ENCODE measurements around the gene TBC1D2B. TPM values are rescaled to one million over a fixed set of nuclear protein-coding genes. Genes with fewer than 3 reads are reported as not detected.

The TBC1D2B gene
- total RNA-seq, 4 donors from 2014 or later: 4.7 to 9.6 (median 8.1) TPM

- H3K4me3 ChIP-seq: no peak overlapping the region
- in situ Hi-C loops (cut with MboI; ENCODE audit: low sequenced_read_pairs in 4 of 4): loop anchor here in 2 of 4 donors (10.0 to 25.0 kb wide), 2 partner anchors 109 to 333 kb away; partner anchors contain the start of gene IREB2 (in 1 of the 2)
These were observed 26.6 kb upstream of the TBC1D2B start for GRCh38 chr15:78104119-78104479.

GRCh38 chr15:78103406-78104118 lies 26.1 kb upstream of the TBC1D2B start:
- Histone ChIP-seq H3K36me3 (no peaks in the 10 kb centered on the region), H3K4me1 (no peaks in the 10 kb centered on the region), H3K4me3 (no peak overlapping the region), H3K27me3 (no peaks in the 10 kb centered on the region), H3K9me3 (no peaks in the 10 kb centered on the region), H3K27ac (no peak overlapping the region)
- TF ChIP-seq POLR2A (IDR thresholded peaks at IDR 0.05) (no peak), CTCF (IDR thresholded peaks at IDR 0.05 in 4 of 5, conservative IDR thresholded peaks at IDR 0.05 in 1 of 5) (no peak)
- in situ Hi-C loops (cut with MboI; ENCODE audit: low sequenced_read_pairs in 4 of 4): loop anchor here in 2 of 4 donors (10.0 to 25.0 kb wide), 2 partner anchors 109 to 334 kb away; partner anchors contain the start of gene IREB2 (in 1 of the 2)
- intact Hi-C loops (cut with DNase I; ENCODE audit: low total_unique reads): no loop called here
- DNase-seq (no peak), ATAC-seq (no peak)

More at GRCh38 chr15:78104119-78104479, 26.6 kb upstream of the TBC1D2B start:
- H3K27ac ChIP-seq: no peak overlapping the region
- H3K9me3 ChIP-seq: no peaks in the 10 kb centered on the region
- DNase-seq: no peak
- H3K36me3 ChIP-seq: no peaks in the 10 kb centered on the region
- ATAC-seq: no peak
- TF ChIP-seq CTCF (IDR thresholded peaks at IDR 0.05 in 4 of 5, conservative IDR thresholded peaks at IDR 0.05 in 1 of 5) (no peak), POLR2A (IDR thresholded peaks at IDR 0.05) (no peak)
- H3K27me3 ChIP-seq: no peaks in the 10 kb centered on the region
- H3K4me1 ChIP-seq: no peaks in the 10 kb centered on the region
- intact Hi-C loops (cut with DNase I; ENCODE audit: low total_unique reads): no loop called here

- no peaks in the 10 kb centered on the region for H3K36me3 ChIP-seq
- DNase-seq (no peak), ATAC-seq (no peak)
- H3K4me1 ChIP-seq: no peaks in the 10 kb centered on the region
- intact Hi-C loops (cut with DNase I; ENCODE audit: low total_unique reads) (no loop called here), in situ Hi-C loops (cut with MboI; ENCODE audit: low sequenced_read_pairs in 4 of 4) (loop anchor here in 2 of 4 donors (10.0 to 25.0 kb wide), 2 partner anchors 108 to 335 kb away; partner anchors contain the start of gene IREB2 (in 1 of the 2))
- TF ChIP-seq CTCF (IDR thresholded peaks at IDR 0.05 in 4 of 5, conservative IDR thresholded peaks at IDR 0.05 in 1 of 5) (no peak), POLR2A (IDR thresholded peaks at IDR 0.05) (no peak)
- no peak overlapping the region for H3K27ac ChIP-seq
- no peak overlapping the region for H3K4me3 ChIP-seq
- H3K27me3 ChIP-seq: no peaks in the 10 kb centered on the region
- H3K9me3 ChIP-seq: no peaks in the 10 kb centered on the region
These were observed 25.2 kb upstream of the TBC1D2B start for GRCh38 chr15:78102741-78103140.

- intact Hi-C loops (cut with DNase I; ENCODE audit: low total_unique reads) (no loop called here), in situ Hi-C loops (cut with MboI; ENCODE audit: low sequenced_read_pairs in 4 of 4) (loop anchor here in 2 of 4 donors (10.0 to 25.0 kb wide), 2 partner anchors 107 to 335 kb away; partner anchors contain the start of gene IREB2 (in 1 of the 2))
- no peaks in the 10 kb centered on the region for H3K36me3 ChIP-seq
- H3K9me3 ChIP-seq: no peaks in the 10 kb centered on the region
- no peak for TF ChIP-seq POLR2A (IDR thresholded peaks at IDR 0.05)
- no peak for TF ChIP-seq CTCF (IDR thresholded peaks at IDR 0.05 in 4 of 5, conservative IDR thresholded peaks at IDR 0.05 in 1 of 5)
- no peaks in the 10 kb centered on the region for H3K4me1 ChIP-seq
- no peaks in the 10 kb centered on the region for H3K27me3 ChIP-seq
- no peak overlapping the region for H3K27ac ChIP-seq
- H3K4me3 ChIP-seq: no peak overlapping the region
- DNase-seq: no peak
- ATAC-seq: no peak
These were observed 24.7 kb upstream of the TBC1D2B start for GRCh38 chr15:78102211-78102610.

Data from gastrocnemius medialis (tissue), 4 donors.